Ascending aorta (tissue), 2 donors: Measurements from ENCODE around the gene SYTL3. TPM values are rescaled to one million over a fixed set of nuclear protein-coding genes. Genes with fewer than 3 reads are reported as not detected.
"Not testable (repeated sequence)": the region's sequence is repeated elsewhere in the genome, so short reads cannot be mapped to it uniquely, and the experiment has no call there.

Experiments
- DNase-seq, 2 donors: peaks; one replicate each; pipeline ENCODE4 v3.0.0-alpha.2; 2019; ENCODE audit warnings: low spot score in 2 of 2
- H3K27ac ChIP-seq, 2 donors: fragments of 200-600 bp; sonication (generic); one replicate each; pipeline ENCODE4 v1.5.1; 2016 to 2017; ENCODE audit warnings: mild to moderate bottlenecking in 1 of 2
- H3K27me3 ChIP-seq: fragments of 200-600 bp; sonication (generic); one replicate; pipeline ENCODE4 v1.5.1; 2017
- H3K36me3 ChIP-seq, 2 donors: fragments of 200-600 bp; sonication (generic); one replicate each; pipeline ENCODE4 v1.5.1; 2016
- H3K4me1 ChIP-seq, 2 donors: fragments of 200-600 bp; sonication (generic); one replicate each; pipeline ENCODE4 v1.5.1; 2016 to 2017; ENCODE audit warnings: mild to moderate bottlenecking in 1 of 2
- H3K4me3 ChIP-seq, 2 donors: fragments of 200-600 bp; sonication (generic); one replicate each; pipeline ENCODE4 v1.5.1; 2016 to 2017; ENCODE audit warnings: mild to moderate bottlenecking in 1 of 2
- H3K9me3 ChIP-seq, 2 donors: fragments of 200-600 bp; sonication (generic); one replicate each; pipeline ENCODE4 v1.5.1; 2016
- CTCF ChIP-seq, 3 experiments: fragments of 200-600 bp in 2 of 3; fragments of 450-650 bp in 1 of 3; sonication (generic) in 2 of 3; IDR thresholded peaks; one replicate each; pipeline ENCODE4 v1.5.1; 2016 to 2019; ENCODE audit warnings: antibody characterized with exemption in 3 of 3, mild to moderate bottlenecking in 1 of 3, moderate library complexity in 1 of 3
- intact Hi-C: fragments of 100-400 bp; cut with DNase I; formaldehyde crosslinking; loops from one replicate; pipeline ENCODE4 v1.15.1; 2023
- total RNA-seq: library from RNA; depleted of rRNA; stranded (reverse); fragments of >200 nt; gene quantifications from one replicate; pipeline ENCODE4 v1.1.0, GENCODE V29; 2016

The SYTL3 gene
- total RNA-seq, 1 donor from 2014 or later: 4.7 TPM

GRCh38 chr6:158654498-158654897 lies 4.6 kb downstream of the SYTL3 start:
- DNase-seq: peak; percentile 54 to 79
- H3K27ac ChIP-seq: peak overlapping the region; percentile 56 to 65
- no peaks in the 10 kb centered on the region for H3K36me3 ChIP-seq
- intact Hi-C loops: no loop called here
- H3K27me3 ChIP-seq: no peaks in the 10 kb centered on the region
- no peak for TF ChIP-seq CTCF (IDR thresholded peaks at IDR 0.05)
- no peaks in the 10 kb centered on the region for H3K9me3 ChIP-seq
- peaks cover 0 to 3% of the 10 kb centered on the region in 2 donors for H3K4me1 ChIP-seq
- H3K4me3 ChIP-seq: no peak overlapping the region

GRCh38 chr6:158654960-158655489 lies 5.2 kb downstream of the SYTL3 start:
- Histone ChIP-seq H3K27ac (no peak overlapping the region), H3K36me3 (no peaks in the 10 kb centered on the region), H3K4me1 (no peaks in the 10 kb centered on the region), H3K27me3 (no peaks in the 10 kb centered on the region), H3K9me3 (no peaks in the 10 kb centered on the region), H3K4me3 (no peak overlapping the region)
- no peak for TF ChIP-seq CTCF (IDR thresholded peaks at IDR 0.05)
- intact Hi-C loops: no loop called here
- peak in 1 of 2 donors; percentile 60 for DNase-seq

GRCh38 chr6:158655569-158656450 lies 6.0 kb downstream of the SYTL3 start:
- Histone ChIP-seq H3K4me3 (no peak overlapping the region), H3K27ac (no peak overlapping the region), H3K4me1 (no peaks in the 10 kb centered on the region), H3K36me3 (no peaks in the 10 kb centered on the region), H3K9me3 (no peaks in the 10 kb centered on the region), H3K27me3 (no peaks in the 10 kb centered on the region)
- TF ChIP-seq CTCF (IDR thresholded peaks at IDR 0.05): no peak
- intact Hi-C loops: no loop called here
- peak in 1 of 2 donors; percentile 59 for DNase-seq

GRCh38 chr6:158656986-158657385 lies 7.1 kb downstream of the SYTL3 start:
- H3K9me3 ChIP-seq, intact Hi-C loops, H3K4me1 ChIP-seq, H3K36me3 ChIP-seq, H3K4me3 ChIP-seq, H3K27me3 ChIP-seq, H3K27ac ChIP-seq: not testable (repeated sequence)
- DNase-seq: peak in 1 of 2 donors; percentile 54

GRCh38 chr6:158660333-158660754 lies 10.5 kb downstream of the SYTL3 start:
- Histone ChIP-seq H3K4me3 (no peak overlapping the region), H3K27me3 (no peaks in the 10 kb centered on the region), H3K36me3 (no peaks in the 10 kb centered on the region), H3K9me3 (no peaks in the 10 kb centered on the region), H3K4me1 (no peaks in the 10 kb centered on the region), H3K27ac (no peak overlapping the region)
- peak in 1 of 2 donors; percentile 38 for DNase-seq
- peak; percentile 3 to 24 (median 6) for TF ChIP-seq CTCF (IDR thresholded peaks at IDR 0.05)
- intact Hi-C loops: no loop called here

- no peaks in the 10 kb centered on the region for H3K4me1 ChIP-seq
- no peak overlapping the region for H3K4me3 ChIP-seq
- H3K36me3 ChIP-seq: no peaks in the 10 kb centered on the region
- no peaks in the 10 kb centered on the region for H3K27me3 ChIP-seq
- no peaks in the 10 kb centered on the region for H3K9me3 ChIP-seq
- TF ChIP-seq CTCF (IDR thresholded peaks at IDR 0.05): no peak
- intact Hi-C loops: no loop called here
- H3K27ac ChIP-seq: no peak overlapping the region
- DNase-seq: peak in 1 of 2 donors; percentile 35
Observed at GRCh38 chr6:158661156-158661685, 11.4 kb downstream of the SYTL3 start.
